GM19395 (cell line): ENCODE data around the gene MST1.
"Not testable (repeated sequence)": the region's sequence is repeated elsewhere in the genome, so short reads cannot be mapped to it uniquely, and the experiment has no call there.

Source experiments
- ATAC-seq: cut with Tn5 transposase; IDR thresholded peaks from one replicate; pipeline ENCODE4 v1.9.1; 2021; ENCODE audit warnings: mild to moderate bottlenecking, moderate library complexity; ENCODE audit not compliant: unreplicated experiment

MST1 gene

DNA sequence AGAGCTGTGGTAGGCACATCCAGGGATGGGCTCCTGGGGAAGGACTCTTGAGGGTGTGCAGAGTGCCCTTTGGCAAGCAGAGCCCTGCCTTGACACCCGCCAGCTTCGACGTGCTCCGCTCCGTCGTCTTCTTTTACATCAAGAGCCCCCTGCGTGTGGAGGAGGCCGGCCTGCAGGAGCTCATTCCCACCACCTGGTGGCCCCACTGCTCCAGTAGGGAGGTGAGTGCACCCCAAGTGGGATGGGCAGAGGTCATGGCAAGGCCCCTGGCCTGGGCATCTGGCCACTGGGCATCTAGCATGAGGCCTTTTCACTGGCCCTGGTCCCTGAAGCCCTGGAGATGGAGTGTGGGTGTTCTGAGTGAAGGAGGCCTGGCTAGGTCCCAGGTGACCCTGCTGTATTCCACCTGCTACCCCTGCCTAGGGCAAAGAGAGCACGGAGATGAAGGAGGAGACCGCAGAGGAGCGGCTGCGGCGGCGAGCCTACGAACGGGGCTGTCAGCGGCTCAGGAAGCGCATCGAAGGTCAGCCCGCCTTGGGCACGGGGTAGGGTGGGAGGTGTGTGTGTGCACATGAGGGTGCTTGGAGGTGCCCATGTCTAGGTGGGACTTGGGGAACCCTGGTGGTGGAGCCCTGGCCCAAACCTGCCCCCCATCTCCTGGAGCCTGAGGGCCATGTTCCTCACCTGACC, 12.3 kb upstream of the MST1 start:
- no peak for ATAC-seq

DNA sequence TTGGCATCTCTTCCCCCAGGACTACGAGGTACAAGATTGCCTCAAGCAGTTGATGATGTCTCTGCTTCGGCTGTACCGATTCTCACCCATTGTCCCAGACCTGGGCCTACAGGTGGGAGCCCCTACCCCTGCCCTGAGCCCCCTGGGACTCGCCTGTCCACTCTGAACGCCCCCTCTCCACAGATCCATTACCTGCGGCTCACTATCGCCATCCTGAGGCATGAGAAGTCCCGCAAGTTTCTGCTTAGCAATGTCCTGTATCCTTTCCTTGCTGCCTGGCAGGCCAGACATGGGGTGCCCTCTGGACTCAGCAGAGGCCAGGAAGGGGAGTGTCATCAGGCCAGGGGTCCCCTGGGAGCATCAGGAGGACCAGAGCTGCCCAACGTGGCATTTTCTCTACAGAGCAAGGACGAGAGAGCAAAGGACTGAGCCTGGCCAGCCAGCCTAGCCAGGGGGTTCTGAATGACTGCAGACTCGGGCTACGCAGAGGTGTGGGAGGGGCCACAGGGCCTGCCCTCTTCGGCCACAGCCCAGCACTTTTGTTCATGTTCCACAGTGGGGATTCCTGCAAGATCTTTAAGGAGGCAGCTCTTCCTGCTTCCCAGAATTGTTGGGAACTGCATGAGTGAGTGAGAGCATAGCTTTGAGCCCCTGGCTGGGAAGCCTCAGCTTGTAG, 11.3 kb upstream of the MST1 start:
- no peak for ATAC-seq

DNA sequence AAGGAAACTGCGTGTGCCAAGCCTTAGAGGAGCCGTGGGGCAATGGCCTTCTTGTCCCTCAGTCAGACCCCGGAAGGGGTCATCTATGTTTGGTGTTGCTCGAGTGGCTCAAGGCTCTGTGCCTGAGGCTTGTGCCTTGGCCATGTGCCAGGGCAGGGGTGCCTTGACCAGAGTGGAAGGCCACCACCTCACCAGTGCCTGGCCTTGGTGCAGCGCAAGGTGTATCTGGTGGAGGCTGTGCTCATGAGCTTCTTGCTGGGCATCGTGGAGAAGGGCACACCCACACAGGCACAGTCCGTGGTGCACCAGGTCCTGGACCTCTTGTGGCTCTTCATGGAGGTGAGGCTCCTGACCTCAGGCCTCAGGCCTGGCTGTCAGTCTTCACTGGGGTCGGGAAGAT, 10.7 kb upstream of the MST1 start:
- ATAC-seq: no peak

DNA sequence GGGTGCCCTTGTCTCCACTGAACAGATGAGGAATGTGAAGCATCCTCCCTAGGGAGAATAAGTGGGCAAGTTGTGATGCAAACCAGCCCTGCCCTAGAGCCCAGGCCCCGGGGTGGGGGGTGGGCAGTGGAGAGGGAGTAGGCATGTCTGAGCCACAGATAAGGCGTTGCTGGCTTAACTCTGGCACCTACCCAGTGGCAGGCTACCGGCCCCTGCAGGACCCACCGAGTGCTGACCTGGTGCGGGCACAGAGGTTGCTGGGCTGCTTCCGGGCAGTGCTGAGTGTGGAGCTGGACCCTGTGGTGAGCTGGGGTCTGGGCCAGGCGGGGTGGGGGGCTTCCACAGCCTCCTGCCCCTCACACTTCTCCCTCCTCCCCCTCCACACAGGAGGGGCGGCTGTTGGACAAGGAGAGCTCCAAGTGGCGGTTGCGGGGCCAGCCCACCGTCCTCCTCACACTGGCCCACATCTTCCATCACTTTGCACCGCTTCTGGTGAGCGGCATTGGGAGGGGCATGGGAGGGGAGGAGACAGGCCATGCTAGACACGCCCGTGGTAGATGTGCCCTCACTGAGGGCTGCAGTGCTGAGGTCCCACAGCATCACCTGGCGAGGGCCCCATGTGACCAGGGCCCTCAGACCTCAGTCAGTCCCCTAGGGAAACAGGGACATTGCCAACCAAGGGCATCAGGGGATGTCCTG, 10.2 kb upstream of the MST1 start:
- ATAC-seq: no peak

DNA sequence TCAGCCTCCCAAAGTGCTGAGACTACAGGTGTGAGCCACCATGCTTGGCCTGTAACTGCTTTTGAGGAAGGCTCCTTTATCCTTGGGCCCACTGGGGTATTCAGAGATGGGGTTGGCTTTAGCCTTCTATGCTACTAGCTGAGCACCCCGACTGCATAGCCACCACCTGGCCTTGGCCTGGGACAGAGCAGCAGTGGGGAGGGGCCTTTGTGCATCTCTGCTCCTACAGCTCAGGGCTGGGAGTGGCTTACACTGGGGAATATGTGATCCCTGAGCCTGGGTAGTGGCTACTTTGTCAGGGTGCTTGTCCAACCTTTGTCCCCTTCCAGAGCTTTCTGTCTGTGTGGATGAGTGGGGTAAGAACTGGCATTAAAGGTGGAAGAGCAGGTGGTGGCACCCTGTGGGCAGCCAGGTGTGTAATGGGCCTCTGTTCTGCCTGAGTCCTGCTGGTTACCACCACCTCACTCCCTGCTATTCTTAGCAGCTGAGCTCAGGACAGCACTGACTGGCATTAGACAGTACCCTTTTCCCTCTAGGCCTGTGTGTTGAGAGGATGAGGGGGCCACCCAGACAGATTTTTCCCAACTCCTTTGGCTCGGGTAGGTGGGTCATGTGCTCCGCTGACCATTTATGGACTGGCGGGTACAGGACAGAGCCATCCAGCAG, 6.2 kb upstream of the MST1 start:
- not testable (repeated sequence) for ATAC-seq

DNA sequence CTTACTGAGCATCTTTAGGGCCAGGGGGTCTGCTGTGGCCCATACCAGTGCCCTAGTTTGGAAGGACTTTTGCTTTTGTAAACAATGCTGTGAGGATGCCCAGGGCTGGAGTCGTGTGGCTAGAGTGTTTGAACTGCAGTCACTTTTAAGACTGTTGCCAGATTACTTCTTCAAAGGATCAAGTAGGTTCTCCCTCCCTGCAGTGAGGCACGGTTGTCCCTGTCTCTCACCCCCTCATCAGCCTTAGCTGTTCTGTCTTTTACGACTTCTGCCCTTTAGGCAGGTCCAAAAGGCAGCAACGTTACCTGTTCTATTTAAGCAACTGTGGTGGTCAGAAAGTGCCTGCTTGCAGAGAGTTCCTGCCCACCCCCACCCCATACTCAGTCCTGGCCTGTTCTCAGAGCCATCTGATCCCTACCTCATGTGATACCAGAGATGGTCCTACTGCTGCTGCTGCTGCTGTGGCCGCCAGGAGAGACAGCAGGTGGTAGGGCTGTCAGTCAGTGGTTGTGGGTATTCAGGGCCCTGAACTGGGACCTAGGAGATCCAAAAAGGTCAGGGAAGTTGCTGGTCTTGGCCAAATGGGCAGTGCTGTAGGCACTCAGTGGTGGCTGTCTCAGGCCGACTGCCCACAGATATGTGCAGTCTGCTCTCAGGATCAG, 5.3 kb upstream of the MST1 start:
- not testable (repeated sequence) for ATAC-seq

DNA sequence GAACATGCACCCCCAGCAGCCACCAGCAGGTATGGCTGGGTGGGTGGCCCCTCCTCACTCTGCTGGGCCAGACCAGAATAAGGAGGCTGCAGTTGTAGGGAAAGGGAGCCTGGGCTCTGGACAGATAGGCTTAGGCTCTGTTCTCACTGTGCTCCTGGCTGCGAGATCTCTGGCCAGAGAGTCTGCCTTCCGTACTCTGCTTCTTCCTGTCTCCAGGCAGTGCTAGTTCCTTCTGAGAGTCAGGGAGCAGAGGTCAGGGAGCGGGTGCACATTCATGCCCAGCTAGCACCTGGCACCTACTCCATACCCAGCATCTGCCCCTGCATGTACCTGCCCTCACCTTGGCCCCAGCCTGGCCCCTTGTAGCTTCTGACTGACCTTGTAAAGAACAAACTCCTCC, 2.2 kb upstream of the MST1 start:
- ATAC-seq: not testable (repeated sequence)

DNA sequence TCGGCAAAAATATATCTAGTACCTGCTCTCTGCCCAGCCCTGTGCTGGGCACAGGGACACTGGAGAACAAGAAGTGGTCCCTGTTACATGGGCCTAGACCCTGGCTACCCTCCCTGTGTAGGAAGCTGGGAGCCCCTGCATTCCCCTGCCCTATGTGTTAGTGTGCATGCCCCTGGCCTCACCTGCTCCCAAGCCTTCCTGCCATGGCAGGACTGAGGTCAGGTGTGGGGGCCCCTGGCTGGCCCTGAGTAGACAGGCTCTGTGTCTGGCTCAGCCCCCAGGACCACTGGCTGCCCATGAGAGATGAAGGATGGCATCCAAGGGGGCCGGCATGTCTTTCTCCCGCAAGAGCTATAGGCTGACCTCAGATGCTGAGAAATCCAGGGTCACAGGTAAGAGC, 1.6 kb upstream of the MST1 start:
- not testable (repeated sequence) for ATAC-seq

DNA sequence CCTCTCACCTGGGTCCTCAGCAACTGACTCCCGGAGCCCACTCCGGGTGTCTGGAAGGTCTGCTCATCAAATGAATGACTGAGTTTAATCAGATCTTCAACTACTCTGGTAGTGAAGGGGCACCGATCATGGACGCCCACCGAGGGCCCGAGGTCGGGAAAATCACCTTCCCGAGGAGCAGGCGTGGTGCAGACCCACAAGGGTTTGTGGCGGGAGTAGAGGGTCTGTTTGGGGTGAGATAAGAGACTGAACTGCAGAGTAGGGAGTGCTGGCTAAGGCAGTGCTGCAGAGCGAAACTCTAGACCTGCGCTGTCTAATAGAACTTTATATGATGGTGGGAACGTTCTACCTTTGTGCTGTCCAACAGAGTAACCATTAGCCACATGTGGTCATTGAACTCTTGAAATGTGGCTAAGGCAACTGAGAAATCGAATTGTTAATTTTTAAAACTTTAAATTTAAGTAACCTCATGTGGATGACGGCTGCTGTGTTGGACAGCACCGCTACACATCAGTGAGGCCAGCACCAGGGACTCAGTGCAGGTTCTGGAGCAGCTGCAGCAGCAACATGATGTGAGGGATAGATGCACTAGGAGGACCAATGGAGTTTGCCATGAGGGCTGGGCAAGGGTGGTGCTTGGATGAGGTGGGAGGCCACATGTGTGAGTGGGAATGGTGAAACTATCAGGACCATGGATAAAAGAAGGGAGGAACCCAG, 792 bp upstream of the MST1 start:
- peak; percentile 9 for ATAC-seq

DNA sequence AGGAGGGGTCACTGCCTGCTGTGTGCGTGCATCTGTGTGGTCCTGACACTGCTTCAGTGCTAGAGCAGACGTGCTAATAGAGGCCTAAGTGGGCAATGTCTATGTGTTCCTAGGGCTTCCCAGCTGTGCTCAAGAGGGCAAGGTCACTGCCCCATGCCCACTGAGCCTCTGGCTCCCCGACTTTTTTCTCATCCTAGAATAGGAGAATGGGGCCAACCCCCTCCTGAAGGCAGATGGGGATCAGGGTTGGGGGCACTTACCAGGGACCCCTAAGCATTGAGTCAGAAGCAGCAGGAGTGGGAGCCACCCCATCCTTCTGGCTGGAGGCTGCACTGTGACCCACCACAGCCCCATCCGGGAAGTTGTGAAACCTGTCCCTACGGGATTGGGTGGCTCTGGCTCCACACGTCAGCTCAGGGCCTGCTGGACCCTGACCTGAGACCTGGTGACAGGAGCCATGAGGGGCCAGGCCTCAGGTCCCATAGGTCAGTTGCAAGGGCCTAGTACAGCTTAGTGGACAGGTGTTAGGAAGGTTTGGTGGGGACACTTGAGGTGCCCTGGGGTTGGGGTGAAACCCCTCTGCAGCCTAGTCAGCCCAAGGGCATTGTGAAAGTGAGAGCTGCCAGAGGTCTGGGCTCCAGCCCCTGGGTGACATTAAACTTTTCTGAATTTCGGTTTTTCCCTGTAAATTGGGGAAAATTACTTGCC, 782 bp downstream of the MST1 start:
- not testable (repeated sequence) for ATAC-seq

DNA sequence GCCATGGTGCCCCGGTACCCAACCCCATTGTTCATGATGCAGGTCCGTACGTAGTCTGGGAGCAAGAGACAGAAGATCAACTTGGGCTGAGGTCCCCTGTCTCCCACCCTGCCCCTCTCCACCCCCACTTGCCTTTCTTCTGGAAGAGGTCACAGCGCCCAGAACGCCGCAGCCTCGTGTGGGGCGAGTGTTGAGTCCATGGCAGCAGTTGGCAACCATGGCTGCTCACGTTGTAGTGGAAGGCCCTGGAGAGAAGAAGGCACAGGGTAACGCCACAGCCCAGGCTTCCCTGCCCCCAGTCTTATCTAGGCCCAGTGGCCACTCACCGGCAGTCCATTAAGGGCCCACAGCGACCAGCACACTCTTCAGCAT, 1.9 kb downstream of the MST1 start:
- not testable (repeated sequence) for ATAC-seq

DNA sequence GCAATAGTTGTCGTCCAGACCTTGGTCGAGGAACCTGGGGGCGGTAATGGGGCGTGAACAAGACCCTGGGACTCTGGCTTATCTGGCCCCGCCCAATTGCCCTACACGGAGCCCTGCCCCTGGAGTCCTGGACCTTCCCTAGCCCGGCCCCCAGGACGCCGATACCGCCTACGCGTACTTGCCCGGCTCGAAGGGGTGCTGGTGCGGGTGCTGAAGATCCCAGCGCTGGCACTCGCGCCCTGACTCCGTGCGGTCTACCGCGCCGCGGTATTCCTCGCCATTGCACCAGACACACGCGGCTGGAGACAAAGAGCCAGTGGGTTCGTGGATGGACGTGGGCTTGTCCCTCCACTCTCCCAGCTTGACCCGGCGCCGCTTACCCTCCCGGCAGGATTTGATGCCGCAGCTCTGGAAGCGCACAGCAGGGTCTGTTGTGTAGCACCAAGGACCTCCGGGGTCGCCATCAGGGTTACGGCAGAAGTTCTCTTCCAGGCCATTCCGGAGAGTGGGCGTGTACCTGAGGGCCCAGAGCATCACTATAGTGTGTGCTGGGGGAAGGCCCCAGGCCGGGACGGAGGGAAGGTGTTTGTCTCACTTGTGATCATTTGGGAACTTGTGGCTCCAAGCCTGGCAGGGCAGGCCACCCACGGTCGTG, 2.4 kb downstream of the MST1 start:
- ATAC-seq: not testable (repeated sequence)

DNA sequence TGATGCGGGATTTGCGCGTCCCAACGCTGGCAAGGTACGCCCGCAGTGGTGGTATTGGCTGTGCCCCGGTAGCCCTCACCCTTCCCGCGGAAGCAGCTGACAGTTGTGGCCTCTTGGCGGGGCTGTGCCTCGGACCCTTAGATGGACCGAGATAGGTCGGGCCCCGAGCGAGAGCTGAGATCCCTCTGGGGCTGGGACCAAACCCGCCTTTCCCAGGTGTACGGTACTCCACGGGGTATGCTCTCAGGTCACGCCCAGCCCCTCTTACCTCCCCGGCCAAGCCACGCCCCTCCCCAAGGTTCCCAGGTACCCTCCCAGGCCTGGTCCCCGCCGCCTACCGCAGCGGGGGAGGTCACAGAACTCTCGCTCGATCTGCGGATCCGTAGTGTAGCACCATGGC, 2.9 kb downstream of the MST1 start:
- not testable (repeated sequence) for ATAC-seq

DNA sequence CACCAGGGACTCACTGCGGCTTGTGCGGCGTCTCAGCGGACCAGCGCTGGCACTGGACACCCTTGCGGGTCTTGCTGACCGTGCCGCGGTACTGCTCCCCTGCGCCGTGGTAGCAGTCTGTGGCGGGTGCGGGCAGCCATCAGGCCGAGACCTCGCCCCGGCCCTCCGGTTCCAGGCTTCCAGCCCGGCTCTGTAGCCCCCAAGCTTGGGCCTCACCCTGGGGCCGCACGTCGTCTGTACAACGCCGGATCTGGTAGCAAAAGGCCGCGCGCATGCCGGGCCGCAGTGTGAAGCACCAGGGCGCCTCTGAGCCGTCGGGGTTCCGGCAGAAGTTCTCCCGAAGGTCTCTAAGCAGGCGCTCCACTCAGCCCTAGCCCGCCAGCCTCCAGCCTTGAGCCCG, 3.4 kb downstream of the MST1 start:
- ATAC-seq: not testable (repeated sequence)

DNA sequence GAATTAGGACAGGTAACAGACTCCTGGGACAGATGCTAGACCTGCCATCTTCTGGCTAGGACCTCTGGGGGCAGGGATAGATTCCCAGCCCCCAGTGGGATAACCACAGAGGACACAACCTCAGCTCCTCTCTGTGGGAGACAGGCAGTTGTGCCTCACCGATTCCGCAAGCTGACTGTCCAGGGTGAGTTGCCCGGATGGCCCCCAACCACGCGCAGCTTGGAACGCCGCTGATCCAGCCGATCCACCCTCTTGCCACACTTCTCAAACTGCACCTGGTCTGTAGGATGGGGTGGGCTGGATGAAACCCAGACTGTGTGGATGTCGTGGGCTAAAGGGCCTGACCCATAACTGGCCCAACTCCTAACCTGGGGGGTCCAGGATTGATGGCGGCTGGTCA, 4.2 kb downstream of the MST1 start:
- not testable (repeated sequence) for ATAC-seq

DNA sequence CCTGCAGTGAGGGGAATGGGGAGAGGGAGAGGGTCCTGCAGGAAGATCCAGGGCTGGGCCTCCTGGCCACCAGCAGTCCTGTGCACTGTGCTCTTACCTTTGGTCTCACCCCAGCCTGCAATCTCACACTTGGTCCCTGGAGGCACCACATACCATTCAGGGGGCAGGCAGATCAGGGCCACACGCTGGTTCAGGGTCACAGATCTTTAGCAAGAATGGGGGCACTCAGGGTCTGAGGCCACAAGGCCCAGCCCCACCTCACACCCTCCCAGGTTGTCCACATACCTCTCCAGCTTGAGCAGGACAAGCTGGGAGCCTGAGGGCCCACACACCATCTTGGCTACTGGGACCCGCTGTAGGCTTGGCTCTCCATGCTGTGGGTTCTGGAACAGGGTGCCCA, 4.8 kb downstream of the MST1 start:
- not testable (repeated sequence) for ATAC-seq

DNA sequence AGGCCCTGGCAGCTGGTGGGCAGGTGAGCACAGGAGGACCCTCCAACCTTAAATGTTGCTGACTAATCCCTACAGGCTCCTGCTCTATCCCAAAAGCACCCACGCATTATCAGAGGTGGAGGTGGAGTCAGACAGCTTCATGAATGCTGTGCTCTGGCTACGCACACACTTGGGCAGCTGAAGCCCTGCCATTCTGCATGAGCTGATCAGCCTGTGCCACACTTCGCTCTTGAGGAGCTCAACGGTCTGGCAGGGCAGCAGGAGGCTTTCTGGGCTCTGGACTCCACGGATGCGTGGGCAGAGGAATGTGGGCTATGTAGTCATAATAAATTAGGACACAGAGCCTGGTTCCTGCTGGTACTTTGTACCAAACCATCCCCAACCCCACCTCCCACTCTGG, 6.1 kb downstream of the MST1 start:
- ATAC-seq: no peak

DNA sequence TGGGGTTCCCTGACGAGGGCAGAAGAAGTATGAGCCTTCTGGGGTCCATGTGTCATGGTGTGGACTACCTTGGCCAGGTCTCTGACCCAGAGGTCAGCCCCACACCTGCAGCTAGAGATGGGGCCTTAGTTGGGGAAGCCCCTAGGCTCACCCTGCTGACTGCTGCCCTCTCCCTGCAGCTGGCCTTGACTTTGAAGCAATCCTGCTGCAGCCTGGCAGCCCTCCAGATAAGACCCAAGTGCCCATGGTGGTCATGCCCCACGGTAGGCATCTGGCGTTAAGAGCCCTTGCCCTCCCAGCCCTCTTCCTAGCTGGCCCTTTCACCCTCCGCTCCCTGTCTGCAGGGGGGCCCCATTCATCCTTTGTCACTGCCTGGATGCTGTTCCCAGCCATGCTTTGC, 7.7 kb downstream of the MST1 start:
- no peak for ATAC-seq

DNA sequence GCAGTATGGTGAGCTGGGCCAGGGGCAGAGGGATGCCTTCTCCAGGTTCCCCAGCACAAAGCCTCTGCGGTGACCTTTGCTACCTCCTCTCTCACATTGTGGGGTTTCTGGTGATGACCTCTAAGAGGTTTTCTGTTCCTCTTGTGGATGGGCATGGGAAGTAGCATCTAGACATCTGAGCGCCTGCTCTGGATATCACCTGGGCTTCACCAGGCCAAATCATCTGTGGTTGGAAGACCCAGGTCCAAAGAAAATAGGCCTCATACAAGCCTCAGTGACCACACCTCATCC, 8.1 kb downstream of the MST1 start:
- ATAC-seq: no peak
